ENCODE measurements around the gene PSME4.

Gene PSME4

GRCh38 chr2:53827398-53828175 is 143.2 kb downstream of the PSME4 start:
- no peak for DNase-seq

DNA sequence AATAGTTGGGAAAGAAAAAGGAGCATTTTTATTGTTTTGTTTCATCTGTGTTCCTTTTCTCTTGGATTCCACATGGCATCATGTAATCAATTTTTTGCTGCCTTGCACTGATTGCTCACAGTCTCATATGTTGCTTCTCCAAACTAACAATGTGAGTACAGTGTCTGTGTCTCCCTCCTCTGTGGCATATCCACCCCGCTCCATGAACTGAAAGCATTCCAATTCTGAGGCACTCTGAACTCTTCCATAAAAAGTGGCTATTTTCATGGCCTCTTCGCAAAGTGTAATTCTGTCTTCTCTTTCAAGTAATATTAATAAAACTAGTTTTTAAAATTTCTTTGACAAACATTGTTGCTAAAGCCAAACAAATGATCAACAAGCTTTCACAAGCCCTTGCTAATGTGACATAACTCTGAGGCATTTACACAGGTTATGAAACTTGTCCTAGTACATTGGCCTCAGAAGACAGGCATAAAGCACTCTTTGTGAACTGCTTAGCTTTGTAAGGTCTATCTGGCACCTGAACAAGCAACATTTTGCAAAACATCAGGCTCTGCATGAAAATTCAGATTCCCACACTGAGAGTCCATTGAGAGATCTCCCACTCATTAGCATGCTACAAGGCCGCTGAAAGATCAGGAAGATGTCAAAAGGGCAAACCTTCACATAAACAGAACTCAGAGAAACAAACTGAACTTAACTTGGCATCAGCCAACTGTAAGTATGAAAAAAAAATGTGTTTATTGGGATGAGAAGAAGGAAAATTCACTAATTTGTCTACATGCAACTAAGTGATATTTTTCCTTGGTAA is 144.0 kb downstream of the PSME4 start:
- no peak for DNase-seq

- no peak for DNase-seq
These were observed 144.8 kb downstream of the PSME4 start for GRCh38 chr2:53826030-53826410.

DNA sequence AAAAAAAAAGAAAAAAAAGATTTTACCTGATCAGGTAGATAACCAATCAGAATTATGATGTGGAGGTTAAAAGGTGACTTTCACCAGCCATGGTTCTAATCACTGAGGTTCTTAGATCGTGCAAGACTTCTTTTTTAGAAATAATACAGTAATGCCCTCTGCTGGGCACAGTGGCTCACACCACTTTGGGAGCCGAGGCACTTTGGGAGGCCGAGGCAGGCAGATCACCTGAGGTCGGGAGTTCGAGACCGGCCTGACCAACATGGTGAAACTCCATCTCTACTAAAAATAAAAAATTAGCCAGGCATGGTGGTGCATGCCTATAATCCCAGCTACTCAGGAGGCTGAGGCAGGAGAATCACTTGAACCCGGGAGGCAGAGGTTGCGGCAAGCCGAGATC is 147.2 kb downstream of the PSME4 start:
- peak; percentile 7 for DNase-seq

GRCh38 chr2:53821810-53822209 is 149.0 kb downstream of the PSME4 start:
- no peak for DNase-seq

- DNase-seq, result no peak
These were observed 150.1 kb downstream of the PSME4 start for GRCh38 chr2:53820711-53821110.

DNA sequence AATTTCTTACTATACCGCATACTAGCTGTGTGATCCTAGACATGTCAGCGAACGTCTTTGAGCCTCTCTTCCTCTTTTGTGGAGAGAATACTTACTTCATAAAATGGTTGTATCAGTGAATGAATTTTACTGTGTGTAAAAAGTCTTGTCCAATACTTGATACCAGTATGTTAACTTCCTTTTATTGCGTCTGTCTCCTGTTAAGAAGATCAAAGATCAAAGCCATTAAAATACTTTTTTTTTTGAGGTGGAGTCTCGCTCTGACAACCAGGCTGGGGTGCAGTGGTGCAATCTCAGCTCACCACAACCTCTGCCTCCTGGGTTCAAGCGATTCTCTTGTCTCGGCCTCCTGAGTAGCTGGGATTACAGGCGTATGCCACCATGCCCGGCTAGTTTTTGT is 150.7 kb downstream of the PSME4 start:
- peak; percentile 42 for DNase-seq

DNA sequence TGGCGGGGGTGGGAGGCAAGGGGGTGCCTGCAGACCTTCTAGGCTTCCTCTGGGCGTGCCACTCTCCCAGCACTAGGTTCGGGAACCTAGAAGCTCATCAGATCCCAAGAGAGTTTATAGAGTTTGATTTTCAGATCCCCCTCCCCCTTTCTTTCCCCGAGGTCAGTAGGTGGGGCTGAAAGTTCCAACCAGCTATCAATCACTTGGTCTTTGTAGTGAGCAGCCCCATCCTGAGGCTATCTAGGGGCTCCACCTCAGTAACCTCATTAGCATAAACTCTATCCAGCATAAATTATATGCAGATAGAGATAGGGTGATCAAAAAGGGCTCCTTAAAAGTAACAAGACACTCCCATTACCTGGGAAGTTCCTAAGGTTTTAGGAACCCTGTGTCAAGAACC is 151.2 kb downstream of the PSME4 start:
- no peak for DNase-seq

DNA sequence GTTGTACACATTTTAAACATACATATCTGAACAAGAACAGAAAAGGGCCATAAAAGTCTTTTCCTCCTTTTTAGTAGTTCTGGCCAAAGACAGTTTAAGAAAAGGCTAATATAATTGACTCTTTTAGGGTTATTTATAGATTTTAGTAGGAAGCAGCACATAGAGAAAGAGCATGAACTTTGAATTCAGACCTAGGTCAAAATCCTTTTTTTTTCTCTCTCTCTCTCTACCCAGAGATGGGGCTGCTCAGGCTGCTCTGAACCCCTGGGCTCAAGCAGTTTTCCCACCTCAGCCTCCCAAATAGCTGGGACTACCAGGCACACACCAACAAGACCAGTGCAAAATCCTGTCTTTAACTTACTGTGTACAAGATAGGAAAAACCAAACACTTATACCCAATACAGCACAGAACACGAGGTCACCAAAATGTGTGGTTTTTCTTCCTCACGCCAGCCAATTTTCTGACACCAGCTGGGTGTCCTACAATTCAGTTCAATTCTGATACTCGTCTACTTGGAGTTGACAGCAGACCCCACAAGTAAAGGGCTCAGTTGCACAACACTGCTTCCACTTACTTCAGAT is 151.8 kb downstream of the PSME4 start:
- DNase-seq, result peak; percentile 9
